MG63 (cell line): Measurements from ENCODE around the gene STRN4. TPM values are rescaled to one million over a fixed set of nuclear protein-coding genes. Genes with fewer than 3 reads are reported as not detected.
A peak's percentile ranks its signal among the peaks of the same experiment; 100 is the strongest.
"Not testable (repeated sequence)": the region's sequence is repeated elsewhere in the genome, so short reads cannot be mapped to it uniquely, and the experiment has no call there.

Source experiments
- DNase-seq: peaks from one replicate; pipeline ENCODE4 v3.0.0-alpha.2; 2020
- H3K27me3 ChIP-seq: fragments of 250-450 bp; sonication (Bioruptor Pico); 2 replicates; pipeline ENCODE4 v1.5.1; 2020; ENCODE audit warnings: mild to moderate bottlenecking, moderate library complexity
- H3K36me3 ChIP-seq: fragments of 250-450 bp; sonication (Bioruptor Pico); 2 replicates; pipeline ENCODE4 v1.5.1; 2020; ENCODE audit warnings: mild to moderate bottlenecking, moderate library complexity
- H3K4me3 ChIP-seq: fragments of 250-450 bp; sonication (Bioruptor Pico); 2 replicates; pipeline ENCODE4 v1.5.1; 2020; ENCODE audit warnings: mild to moderate bottlenecking, moderate library complexity
- H3K9me3 ChIP-seq: fragments of 250-450 bp; sonication (Bioruptor Pico); 2 replicates; pipeline ENCODE4 v1.5.1; 2020; ENCODE audit warnings: mild to moderate bottlenecking, moderate library complexity
- total RNA-seq: library from RNA; depleted of rRNA; stranded (reverse); fragments of >200 nt; shearing (Covaris generic); gene quantifications from 2 replicates; pipeline ENCODE4 v1.2.3, GENCODE V29; 2014; ENCODE audit warnings: low replicate concordance

STRN4 gene
- total RNA-seq, 1 experiment from 2014 or later = 81.7 TPM

GRCh38 chr19:46777956-46778645 lies 31.9 kb upstream of the STRN4 start:
- not testable (repeated sequence) for H3K27me3 ChIP-seq, H3K9me3 ChIP-seq, H3K4me3 ChIP-seq, DNase-seq
- H3K36me3 ChIP-seq = peaks cover 84% of the 10 kb centered on the region

- Histone ChIP-seq H3K27me3 (no peaks in the 10 kb centered on the region), H3K4me3 (no peak overlapping the region), H3K9me3 (no peaks in the 10 kb centered on the region), H3K36me3 (peaks cover 75% of the 10 kb centered on the region)
- DNase-seq = no peak
Observed at GRCh38 chr19:46776927-46777911, 31.0 kb upstream of the STRN4 start.

GRCh38 chr19:46775642-46776258 lies 29.5 kb upstream of the STRN4 start:
- Histone ChIP-seq H3K4me3 (no peak overlapping the region), H3K36me3 (peaks cover 62% of the 10 kb centered on the region), H3K9me3 (no peaks in the 10 kb centered on the region), H3K27me3 (no peaks in the 10 kb centered on the region)
- DNase-seq = no peak

DNA sequence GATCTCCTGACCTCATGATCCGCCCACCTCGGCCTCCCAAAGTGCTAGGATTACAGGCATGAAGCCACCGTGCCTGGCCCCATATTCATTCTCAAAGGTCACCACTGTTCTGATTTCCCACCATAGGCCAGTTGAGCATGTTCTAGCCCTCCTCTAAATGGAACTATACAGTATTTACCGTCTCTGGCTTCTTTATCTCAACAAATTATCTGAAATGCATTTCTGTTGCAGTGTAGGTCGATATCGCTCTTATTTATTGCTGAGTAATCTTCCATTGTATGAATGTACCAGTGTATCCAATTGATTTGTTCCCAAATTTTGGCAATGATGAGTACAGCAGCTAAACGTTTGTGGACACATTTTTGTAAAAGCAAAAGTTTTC lies 26.8 kb upstream of the STRN4 start:
- DNase-seq = no peak
- no peak overlapping the region for H3K4me3 ChIP-seq
- no peaks in the 10 kb centered on the region for H3K9me3 ChIP-seq
- H3K36me3 ChIP-seq = peaks cover 34% of the 10 kb centered on the region
- H3K27me3 ChIP-seq = no peaks in the 10 kb centered on the region

DNA sequence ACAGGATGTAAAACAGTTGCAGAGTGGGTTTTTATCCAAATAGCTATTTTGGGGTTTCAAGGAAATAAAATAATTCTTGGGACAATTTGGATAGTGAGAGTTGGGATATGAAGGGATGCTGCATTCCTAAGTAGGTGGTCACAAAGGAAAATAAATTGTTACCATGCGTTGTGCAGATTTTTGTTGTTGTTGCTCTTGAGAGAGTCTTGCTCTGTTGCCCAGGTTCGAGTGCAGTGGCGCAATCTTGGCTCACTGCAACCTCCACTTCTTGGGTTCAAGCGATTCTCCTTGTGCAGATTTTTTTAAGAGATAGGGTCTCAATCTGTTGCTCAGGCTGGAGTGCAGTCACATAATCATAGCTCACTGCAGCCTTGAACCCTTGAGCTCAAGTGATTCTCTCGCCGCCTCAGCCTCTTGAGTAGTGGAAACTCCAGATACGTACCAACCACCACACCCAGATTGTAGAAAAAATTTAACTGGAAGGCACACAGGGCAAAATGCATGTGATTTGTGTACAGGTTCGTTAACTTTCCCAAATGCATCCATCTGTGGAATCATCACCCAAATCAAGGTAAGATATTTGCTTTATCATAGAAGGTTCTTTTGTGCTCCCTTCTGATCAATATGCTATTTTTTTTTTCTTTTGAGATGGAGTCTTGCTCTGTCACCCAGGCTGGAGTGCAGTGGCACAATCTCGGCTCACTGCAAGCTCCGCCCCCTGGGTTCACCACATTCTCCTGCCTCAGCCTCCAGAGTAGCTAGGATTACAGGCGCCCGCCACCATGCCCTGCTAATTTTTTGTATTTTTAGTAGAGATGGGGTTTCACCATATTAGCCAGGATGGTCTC lies 26.1 kb upstream of the STRN4 start:
- Histone ChIP-seq H3K9me3 (no peaks in the 10 kb centered on the region), H3K4me3 (no peak overlapping the region), H3K36me3 (peaks cover 30% of the 10 kb centered on the region), H3K27me3 (no peaks in the 10 kb centered on the region)
- DNase-seq = no peak

DNA sequence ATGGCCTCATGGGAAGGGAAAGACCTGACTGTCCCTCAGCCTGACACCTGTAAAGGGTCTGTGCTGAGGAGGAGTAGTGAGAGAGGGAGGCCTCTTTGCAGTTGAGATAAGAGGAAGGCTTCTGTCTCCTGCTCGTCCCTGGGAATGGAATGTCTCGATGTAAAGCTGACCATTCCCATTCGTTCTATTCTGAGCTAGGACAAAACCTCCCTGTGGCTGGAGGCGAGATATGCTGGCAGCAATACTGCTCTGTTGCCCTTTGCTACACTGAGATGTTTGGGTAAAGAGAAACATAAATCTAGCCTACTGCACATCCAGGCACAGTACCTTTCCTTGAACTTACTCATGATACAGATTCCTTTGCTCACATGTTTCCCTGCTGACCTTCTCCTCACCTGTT lies 22.5 kb upstream of the STRN4 start:
- H3K27me3 ChIP-seq, H3K4me3 ChIP-seq, H3K36me3 ChIP-seq, H3K9me3 ChIP-seq, DNase-seq: not testable (repeated sequence)

DNA sequence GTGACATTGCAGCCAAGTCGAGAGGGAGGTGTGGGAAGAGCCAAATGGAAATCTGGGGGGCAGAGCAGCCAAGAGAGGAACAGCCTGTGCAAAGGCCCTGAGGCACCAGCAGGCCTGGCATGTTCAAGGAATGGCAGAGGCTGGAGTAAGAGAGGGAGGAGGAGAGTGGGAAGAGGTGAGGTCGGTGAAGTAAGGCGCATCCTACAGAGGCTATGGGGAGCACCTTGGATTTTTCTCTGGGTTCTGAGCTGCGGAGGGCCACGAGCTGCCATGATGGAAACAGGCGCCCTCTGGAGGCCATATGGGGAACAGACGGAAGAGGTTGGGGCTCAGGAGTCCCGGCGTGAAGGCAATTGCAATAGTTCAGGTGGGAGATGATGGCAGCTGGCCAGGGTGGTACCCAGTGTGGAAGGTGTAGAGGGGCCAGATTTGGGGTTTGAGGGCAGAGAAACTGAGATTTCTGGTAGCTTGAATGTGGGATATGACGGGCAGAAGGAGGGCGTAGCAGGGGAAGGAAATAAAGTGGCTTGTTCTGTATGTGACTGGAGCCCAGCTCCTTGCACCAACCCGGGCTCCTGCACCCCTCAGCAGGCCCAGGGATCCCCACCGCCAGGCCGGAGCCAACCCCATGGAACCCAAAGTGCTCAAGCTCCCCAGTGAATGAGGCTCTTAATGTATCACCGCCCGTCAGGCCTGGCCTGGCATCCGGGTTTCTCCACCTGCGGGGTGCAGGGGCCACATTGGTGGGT lies 20.5 kb upstream of the STRN4 start:
- Histone ChIP-seq H3K27me3 (no peaks in the 10 kb centered on the region), H3K4me3 (no peak overlapping the region), H3K36me3 (no peaks in the 10 kb centered on the region), H3K9me3 (no peaks in the 10 kb centered on the region)
- DNase-seq = peak; percentile 31

DNA sequence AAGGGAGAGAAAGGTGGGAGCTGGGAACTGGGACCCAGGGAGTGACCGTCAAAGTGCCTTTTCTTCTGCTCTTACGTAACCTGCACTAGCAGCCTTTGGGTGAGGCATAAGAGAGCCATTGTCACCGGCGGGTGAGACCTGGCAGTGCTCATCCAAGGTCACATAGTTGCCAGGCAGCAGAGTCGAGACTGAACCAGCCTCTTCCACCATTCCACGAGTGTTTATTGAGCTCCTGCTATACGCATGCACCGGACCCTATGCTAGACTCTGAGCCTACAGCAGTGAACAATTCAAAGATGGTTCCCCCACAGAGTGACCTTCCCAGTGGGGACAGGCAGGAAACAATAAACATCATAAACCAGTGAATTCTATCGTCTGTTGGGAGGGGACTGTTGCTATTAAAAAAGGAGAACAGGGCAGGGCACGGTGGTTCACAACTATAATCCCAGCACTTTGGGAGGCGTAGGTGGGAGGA lies 18.6 kb upstream of the STRN4 start:
- Histone ChIP-seq H3K27me3 (no peaks in the 10 kb centered on the region), H3K4me3 (no peak overlapping the region), H3K36me3 (no peaks in the 10 kb centered on the region), H3K9me3 (no peaks in the 10 kb centered on the region)
- DNase-seq = no peak

- no peak for DNase-seq
- Histone ChIP-seq H3K9me3 (no peaks in the 10 kb centered on the region), H3K36me3 (peaks cover 7% of the 10 kb centered on the region), H3K27me3 (no peaks in the 10 kb centered on the region), H3K4me3 (no peak overlapping the region)
Observed at GRCh38 chr19:46762245-46762890, 16.1 kb upstream of the STRN4 start.

DNA sequence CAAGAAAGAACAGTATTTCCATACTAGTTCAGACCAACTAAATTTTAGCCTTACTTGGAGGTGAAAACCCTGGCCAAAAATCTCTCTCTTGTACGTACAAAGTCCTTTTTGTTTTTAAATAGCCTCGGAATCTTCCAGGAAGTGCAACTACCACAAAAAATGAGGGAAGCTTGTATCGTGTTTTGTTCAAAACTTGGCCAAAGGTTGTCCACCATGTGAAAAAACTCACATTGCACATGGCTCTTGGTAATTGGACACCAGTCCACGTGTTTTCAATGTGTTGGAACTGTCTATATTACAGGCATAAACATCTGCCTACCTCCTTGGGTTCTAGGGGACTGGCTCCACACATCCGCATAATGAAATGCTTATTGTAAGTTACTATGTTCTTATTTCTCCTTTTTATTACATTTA lies 15.2 kb upstream of the STRN4 start:
- Histone ChIP-seq H3K36me3 (peaks cover 16% of the 10 kb centered on the region), H3K9me3 (no peaks in the 10 kb centered on the region), H3K4me3 (no peak overlapping the region), H3K27me3 (no peaks in the 10 kb centered on the region)
- no peak for DNase-seq

DNA sequence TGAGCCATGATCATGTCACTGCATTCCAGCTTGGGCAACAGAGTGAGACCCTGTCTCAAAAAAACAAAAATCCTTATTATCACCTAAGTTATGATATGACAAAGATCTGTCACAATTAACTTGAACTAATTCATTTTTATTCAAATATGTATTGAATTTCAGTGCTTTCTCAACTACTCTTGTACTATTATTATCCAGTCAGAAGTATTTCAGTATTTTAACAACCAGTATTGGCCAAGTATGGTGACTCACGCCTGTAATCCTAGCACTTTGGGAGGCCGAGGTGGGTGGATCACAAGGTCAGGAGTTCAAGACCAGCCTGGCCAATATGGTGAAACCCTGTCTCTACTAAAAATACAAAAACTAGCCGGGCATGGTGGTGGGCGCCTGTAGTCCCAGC lies 14.6 kb upstream of the STRN4 start:
- DNase-seq = peak; percentile 32
- H3K27me3 ChIP-seq, H3K4me3 ChIP-seq, H3K9me3 ChIP-seq: not testable (repeated sequence)
- H3K36me3 ChIP-seq = peaks cover 17% of the 10 kb centered on the region

GRCh38 chr19:46760363-46760762 lies 14.1 kb upstream of the STRN4 start:
- Histone ChIP-seq H3K36me3 (peaks cover 17% of the 10 kb centered on the region), H3K9me3 (no peaks in the 10 kb centered on the region), H3K4me3 (no peak overlapping the region), H3K27me3 (no peaks in the 10 kb centered on the region)
- DNase-seq = no peak

DNA sequence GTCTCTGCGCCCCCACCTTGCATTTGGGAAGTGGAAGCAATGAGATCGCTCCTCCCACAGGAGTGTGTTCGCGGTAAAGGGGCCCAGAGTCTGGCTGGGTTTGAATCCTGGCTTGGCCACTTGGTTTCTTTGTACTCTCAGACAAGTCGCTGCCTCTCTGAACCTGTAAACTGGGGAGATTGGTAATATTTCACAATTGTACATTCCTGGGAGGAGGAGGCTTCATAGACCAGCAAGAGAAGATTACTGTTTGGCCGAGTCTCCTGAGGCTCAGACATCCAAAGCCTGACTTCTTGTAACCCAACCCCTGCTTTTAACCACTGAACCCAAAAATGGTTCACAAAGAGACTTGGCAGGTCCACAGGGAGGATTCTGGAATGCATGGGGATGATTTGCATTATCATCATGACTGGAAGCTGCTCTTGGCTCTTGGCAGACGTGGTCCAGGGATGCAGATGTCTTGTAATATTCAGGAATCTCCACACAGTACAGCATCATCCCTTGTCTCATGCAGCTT lies 13.6 kb upstream of the STRN4 start:
- peaks cover 17% of the 10 kb centered on the region for H3K36me3 ChIP-seq
- no peaks in the 10 kb centered on the region for H3K9me3 ChIP-seq
- peak; percentile 88 for DNase-seq
- no peak overlapping the region for H3K4me3 ChIP-seq
- no peaks in the 10 kb centered on the region for H3K27me3 ChIP-seq

- H3K27me3 ChIP-seq = no peaks in the 10 kb centered on the region
- no peak overlapping the region for H3K4me3 ChIP-seq
- no peak for DNase-seq
- H3K9me3 ChIP-seq = no peaks in the 10 kb centered on the region
- peaks cover 17% of the 10 kb centered on the region for H3K36me3 ChIP-seq
Observed at GRCh38 chr19:46759206-46759605, 13.0 kb upstream of the STRN4 start.

- Histone ChIP-seq H3K4me3 (no peak overlapping the region), H3K27me3 (no peaks in the 10 kb centered on the region), H3K9me3 (no peaks in the 10 kb centered on the region), H3K36me3 (peaks cover 17% of the 10 kb centered on the region)
- DNase-seq = no peak
Observed at GRCh38 chr19:46756544-46756888, 10.3 kb upstream of the STRN4 start.
